Measurements from ENCODE around the gene HEXIM1.

Gene HEXIM1

GRCh38 chr17:45147581-45148182 is 593 bp upstream of the HEXIM1 start:
- DNase-seq, result peak; percentile 87 to 92 (median 92)

- DNase-seq, result peak; percentile 75 to 89 (median 76)
Observed at GRCh38 chr17:45149037-45149668, 878 bp downstream of the HEXIM1 start.

DNA sequence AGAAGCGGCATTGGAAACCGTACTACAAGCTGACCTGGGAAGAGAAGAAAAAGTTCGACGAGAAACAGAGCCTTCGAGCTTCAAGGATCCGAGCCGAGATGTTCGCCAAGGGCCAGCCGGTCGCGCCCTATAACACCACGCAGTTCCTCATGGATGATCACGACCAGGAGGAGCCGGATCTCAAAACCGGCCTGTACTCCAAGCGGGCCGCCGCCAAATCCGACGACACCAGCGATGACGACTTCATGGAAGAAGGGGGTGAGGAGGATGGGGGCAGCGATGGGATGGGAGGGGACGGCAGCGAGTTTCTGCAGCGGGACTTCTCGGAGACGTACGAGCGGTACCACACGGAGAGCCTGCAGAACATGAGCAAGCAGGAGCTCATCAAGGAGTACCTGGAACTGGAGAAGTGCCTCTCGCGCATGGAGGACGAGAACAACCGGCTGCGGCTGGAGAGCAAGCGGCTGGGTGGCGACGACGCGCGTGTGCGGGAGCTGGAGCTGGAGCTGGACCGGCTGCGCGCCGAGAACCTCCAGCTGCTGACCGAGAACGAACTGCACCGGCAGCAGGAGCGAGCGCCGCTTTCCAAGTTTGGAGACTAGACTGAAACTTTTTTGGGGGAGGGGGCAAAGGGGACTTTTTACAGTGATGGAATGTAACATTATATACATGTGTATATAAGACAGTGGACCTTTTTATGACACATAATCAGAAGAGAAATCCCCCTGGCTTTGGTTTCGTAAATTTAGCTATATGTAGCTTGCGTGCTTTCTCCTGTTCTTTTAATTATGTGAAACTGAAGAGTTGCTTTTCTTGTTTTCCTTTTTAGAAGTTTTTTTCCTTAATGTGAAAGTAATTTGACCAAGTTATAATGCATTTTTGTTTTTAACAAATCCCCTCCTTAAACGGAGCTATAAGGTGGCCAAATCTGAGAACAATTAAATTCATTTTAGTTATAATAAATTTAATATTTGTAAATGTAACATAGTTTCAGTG is 1.7 kb downstream of the HEXIM1 start:
- peak; percentile 55 to 64 (median 58) for DNase-seq

GRCh38 chr17:45150911-45151809 is 2.9 kb downstream of the HEXIM1 start:
- DNase-seq, result peak; percentile 58 to 74 (median 67)

GRCh38 chr17:45155029-45155428 is 6.8 kb downstream of the HEXIM1 start:
- no peak for DNase-seq

- DNase-seq, result no peak
Observed at GRCh38 chr17:45155483-45155882, 7.2 kb downstream of the HEXIM1 start.

DNA sequence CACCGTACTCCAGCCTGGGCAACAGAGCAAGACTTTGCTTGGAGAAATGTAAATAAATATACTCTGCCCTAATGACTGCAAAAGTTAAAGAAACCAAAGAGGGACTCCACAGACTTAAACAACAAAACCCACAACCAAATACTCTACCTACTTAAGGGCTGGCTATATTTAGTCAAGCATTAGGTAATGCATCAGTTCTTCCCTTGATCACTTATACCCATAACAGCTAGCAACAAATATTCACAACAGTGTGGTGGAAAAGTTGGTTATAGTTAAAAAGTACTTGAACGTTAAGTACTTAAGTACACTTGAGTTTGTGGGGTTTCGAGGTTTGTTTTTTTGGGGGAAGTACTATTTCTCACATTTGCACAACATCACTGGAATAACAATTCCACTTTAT is 8.0 kb downstream of the HEXIM1 start:
- DNase-seq, result no peak

GRCh38 chr17:45160447-45161287 is 12.4 kb downstream of the HEXIM1 start:
- peak; percentile 52 to 74 (median 53) for DNase-seq

DNA sequence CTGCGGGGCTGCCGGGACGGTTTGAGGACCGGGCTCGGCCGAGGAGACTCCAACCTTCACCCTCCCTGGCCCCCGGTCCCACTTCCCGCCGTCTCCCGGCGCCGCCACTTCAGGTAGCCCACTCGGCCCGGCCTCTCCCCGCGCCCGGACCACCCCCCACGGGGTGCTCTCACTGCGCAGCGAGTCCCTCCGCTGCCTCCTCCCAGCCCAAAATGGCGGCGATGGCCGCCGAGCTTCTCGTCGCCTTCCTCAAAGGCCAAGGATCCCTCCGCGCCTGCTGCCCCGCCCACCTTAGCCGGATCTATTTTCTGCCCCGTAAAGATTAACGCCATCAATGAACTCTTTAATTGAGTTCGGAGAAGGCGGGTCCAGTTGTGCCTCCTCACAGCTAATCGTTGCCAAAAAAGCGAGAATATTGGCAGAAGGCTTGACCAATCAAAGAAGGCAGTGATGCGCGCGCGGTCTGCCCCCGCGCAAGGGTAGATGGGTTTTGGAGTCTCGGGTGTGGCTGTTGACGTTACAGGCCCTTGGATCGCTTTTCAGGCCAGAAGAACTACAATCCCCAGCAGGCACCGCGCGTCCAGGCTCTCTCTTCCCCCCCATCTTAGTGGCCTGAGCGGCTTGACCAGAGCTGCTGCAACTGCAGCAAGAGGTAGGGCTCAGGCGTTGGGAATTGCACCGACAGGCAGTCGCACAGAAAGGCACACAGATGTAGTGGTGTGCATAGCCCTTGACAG is 13.2 kb downstream of the HEXIM1 start, which contains the start of gene HEXIM2:
Gene HEXIM2 (plus strand): TSS at position 588 of the 737 bp plus-strand sequence. CDS start 919 bp downstream, outside the sequence.
- peak; percentile 99 to 100 (median 100) for DNase-seq

GRCh38 chr17:45162025-45162687 is 13.9 kb downstream of the HEXIM1 start:
- no peak for DNase-seq

DNA sequence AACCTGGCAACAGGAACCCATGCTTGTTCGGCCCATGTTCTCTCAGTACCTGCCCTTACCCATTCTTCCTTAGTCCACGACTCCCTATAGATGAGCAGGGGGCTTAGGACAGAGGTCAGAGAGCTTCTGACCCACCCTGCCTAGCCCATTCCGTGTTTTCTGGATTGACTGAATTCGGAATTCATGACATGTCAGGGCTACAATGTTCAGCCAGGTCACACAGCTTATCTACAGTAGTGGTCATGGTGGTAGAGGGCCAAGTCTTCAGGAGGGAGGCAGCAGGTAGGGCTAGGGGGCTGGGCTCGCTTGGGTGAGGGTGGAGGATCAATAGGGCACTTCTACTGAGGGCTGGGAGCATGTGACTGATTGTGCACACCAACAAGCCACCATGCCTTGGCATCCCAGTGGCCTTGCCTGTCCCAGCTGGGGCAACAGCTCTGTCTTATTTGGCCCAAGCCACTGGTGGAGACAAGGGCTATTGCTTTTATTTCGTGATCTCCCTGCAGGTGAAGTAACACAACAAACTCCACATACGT is 16.5 kb downstream of the HEXIM1 start:
- no peak for DNase-seq

- no peak for DNase-seq
Observed at GRCh38 chr17:45168991-45169752, 20.9 kb downstream of the HEXIM1 start.

DNA sequence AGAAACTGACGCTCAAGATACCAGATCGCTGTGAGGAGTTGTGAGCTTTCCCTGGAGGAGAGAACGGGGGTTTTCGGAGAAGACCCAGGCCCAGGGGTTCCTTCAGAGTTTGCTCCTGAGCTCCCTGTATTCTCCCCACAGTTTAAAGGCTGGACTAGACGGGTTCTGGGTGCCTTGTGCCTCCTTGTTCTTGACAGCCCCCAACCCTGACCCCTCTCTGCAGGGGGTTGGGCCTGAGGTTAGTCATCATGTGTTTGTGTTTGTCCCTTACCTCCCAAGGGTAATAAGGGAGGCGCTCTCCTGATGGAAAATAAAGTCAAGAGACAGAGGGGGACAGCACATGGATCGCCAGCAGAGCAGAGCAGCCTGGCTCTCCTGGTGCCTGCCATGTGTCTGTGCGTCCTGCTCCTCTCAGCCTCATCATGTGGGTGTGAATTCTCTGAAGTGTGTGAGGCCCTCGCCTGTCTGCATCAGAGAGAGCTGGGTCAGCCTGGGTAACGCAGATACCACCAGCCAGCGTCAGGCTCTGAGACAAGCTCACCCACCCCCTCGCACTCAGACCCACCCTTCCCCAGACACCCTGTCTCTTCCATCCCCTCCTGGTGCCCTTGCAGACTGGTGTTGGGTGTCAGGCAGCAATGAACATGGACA is 22.1 kb downstream of the HEXIM1 start:
- no peak for DNase-seq

DNA sequence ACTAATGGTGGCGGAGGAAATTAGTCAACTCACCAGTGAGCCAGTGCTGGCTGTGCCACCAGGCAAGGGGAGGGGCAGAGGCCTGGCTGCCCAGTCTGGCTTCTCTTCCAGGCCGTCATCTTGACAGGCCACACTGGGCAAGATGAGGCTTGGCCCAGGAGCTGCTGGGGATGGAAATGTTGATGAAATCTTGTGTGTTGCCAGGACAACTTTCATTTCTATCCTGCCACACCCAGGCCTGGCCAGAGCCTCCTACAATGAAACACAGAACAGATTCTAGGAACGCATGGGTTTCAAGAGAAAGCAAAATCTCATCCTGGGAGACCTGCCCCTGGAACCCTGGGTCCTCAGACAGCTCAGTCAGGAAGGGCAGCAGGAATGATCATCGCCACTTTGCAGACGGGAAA is 22.7 kb downstream of the HEXIM1 start:
- peak; percentile 43 to 57 (median 53) for DNase-seq

DNA sequence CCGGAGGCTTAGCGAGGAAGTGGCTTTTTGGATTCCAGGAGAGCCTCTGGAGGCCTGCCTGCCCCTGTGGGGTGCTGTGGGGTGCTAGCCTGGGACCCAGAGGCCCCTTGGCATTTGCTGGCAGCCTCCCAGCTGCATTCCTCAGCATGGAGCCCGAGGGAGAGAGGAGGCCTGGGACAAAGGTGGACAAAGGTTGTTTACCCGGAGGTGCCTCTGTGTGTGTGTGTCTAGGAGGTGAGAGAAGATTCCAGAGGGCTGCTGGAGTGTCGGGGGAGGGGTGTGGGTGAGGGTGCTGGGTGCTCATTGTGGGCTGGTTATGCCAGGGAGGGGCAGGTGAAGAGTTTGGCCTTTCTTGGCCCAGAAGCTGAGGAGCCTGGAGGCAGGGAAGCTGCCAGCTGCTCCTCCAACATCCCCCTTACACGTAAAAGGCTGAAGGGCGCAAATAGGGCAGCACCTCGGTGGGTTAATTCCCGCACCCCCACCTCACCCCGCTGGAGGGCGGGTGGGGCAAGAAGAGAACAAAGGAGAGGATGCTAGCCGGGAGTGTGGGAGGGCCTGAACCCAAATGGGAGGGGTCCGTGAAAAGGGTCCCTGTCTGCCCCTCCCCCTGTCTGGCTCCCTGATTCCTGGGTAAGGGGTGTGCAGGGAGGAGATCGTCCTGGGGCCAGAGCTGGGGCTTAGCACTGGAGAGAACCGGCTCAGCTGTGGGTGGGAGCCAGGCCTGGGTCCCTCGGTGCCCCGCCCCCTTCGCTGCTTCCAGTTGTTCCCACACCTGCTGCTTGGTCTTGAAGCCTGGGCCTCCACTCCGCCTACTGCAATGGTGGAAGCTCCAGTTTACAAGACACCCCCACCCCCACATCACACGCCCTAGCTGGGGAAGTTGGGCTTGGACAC is 23.3 kb downstream of the HEXIM1 start:
- DNase-seq, result peak; percentile 71 to 89 (median 83)

DNA sequence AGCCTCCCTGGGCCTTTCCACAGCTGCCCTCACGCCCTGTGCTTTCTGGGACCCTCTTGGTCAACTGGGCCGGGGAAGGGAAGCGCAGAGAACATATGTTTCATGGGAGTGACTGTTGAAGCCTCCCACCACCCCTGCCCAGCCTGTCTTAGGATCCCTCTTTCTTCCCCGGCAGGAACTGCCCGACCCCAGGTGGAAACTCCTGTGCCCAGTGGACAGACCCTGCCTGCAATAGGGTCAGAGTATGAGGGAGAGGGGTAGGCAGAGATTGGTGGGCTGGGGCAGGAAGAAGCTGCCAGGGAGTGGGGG is 23.9 kb downstream of the HEXIM1 start:
- no peak for DNase-seq

DNA sequence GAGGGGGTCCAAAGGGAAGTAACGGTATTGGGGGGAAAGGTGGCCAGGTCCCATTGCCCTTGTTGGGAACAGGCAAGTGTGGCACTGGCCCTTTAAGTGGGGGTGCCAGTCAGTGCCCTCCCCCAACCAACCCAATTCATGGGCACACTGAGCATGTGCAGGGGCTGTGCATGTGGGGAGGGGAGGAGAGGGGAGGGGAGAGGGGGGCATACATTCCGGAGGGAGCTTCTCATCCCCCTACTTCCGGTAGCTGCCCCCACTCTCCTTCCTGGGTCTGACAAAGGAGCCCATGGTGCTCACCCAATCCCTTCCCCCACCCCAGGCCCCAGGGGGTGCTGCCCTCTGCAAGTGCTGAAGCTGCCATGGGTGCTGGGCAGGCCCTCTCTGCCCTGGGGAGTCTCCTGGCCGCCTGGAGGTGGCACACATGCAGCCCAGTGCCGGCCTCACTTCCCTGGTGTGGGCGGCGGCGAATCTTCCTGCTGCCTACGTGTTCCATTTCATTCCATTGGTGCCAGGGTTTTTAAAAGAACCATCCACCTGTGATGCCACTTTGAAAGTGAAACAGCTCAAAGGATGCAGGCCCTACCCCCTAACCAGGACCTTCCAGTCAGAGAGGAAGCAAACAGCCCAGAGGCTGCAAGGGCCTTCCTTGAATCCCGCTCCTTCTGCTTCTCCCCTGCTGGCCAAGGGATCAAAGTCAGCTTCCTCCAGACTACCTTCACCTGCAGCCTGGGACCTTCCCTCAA is 24.4 kb downstream of the HEXIM1 start:
- peak; percentile 42 to 52 (median 42) for DNase-seq

All from suppressor macrophage treated with lipopolysaccharide for 1 hour (primary cell).